T47D (cell line): ENCODE data around the gene CCR7.

Experiments used
- DNase-seq, 2 experiments: peaks; one replicate each; pipeline versions ENCODE4 v3.0.0 to v3.0.0-alpha.2; 2011 to 2012; ENCODE audit warnings: low read depth in 1 of 2, low spot score in 1 of 2
- JUND ChIP-seq: IDR thresholded peaks from 2 replicates; pipeline ENCODE4 v1.6.1; 2012; ENCODE audit warnings: low read depth
- in situ Hi-C: cut with HindIII; loops from 2 replicates; pipeline ENCODE4 v1.10.0; 2016; ENCODE audit warnings: low sequenced_read_pairs, low pct_unique_long_range_greater_than_20kb

CCR7 gene

DNA sequence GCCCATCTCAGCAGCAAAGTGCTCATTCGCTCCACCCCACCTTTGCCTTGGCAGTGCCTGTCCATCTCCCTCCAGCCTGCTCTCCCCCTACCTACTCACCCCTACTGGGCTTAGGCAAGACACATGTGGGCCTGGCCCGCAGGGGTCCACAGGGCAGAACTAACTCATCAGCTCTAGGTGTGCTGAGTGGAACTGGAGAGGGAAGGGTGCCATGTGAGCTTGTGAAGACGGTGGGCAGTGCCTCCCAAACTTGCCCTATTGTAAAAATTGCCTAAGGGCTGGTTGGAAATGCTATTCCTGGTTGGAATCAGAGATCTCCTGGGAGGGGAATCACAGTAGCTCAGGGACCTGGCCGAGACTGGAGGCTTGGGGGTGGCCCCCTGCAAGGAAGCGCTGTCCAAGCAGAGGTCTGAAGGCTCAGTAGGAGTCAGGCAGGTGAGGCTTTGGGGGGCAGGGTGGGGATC lies 34.7 kb downstream of the CCR7 start:
- TF ChIP-seq JUND, result no peak
- in situ Hi-C loops, result no loop called here
- DNase-seq, result no peak

DNA sequence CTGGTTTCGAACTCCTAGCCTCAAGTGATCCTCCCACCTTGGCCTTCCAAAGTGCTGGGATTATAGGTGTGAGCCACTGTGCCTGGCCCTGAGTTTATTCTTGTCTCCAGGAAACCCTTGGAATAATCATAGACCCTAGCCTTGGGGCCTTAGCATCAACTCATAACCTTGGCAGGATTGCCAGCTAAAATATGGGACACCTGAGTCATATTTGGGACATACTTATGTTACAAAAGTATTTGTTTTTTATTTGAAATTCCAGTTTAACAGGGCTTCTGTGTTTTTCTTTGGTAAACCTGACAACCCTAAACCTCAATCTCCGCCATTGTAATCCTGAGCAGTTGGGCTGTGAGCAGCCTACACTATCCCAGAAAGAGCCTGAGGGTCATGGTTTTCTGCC lies 35.3 kb downstream of the CCR7 start:
- DNase-seq, result no peak
- no peak for TF ChIP-seq JUND
- in situ Hi-C loops, result no loop called here

GRCh38 chr17:40528692-40529417 lies 36.4 kb downstream of the CCR7 start:
- in situ Hi-C loops, result no loop called here
- no peak for DNase-seq
- TF ChIP-seq JUND, result no peak

DNA sequence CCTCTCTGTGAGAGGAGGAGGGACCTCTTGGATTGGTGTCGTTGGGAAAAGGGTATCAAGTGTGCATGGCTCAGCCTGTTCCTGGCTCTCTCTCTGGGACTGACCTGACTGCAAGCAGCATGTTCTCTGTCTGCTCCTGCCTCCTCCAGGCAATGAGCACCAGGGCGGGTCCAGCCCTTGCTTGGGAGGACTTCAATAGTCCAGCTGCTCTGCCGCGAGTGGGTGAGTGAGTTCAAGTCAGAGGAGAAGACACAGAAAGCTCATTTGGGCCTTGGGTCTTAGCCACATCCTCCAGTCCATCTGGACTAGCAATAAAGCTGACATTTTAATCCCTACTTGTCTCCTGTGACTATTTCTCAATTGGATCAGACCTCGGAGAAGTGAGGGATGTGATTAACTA lies 38.6 kb downstream of the CCR7 start:
- in situ Hi-C loops, result no loop called here
- no peak for TF ChIP-seq JUND
- DNase-seq, result no peak

GRCh38 chr17:40525294-40525693 lies 40.0 kb downstream of the CCR7 start:
- DNase-seq, result no peak
- no peak for TF ChIP-seq JUND
- in situ Hi-C loops, result no loop called here

GRCh38 chr17:40524243-40524965 lies 40.9 kb downstream of the CCR7 start:
- TF ChIP-seq JUND, result no peak
- in situ Hi-C loops, result no loop called here
- no peak for DNase-seq

GRCh38 chr17:40522961-40523310 lies 42.3 kb downstream of the CCR7 start:
- no peak for DNase-seq
- in situ Hi-C loops, result no loop called here

GRCh38 chr17:40522250-40522960 lies 42.9 kb downstream of the CCR7 start:
- DNase-seq, result no peak
- in situ Hi-C loops, result no loop called here
- TF ChIP-seq JUND, result no peak

More at GRCh38 chr17:40522961-40523310, 42.3 kb downstream of the CCR7 start:
- no peak for TF ChIP-seq JUND

DNA sequence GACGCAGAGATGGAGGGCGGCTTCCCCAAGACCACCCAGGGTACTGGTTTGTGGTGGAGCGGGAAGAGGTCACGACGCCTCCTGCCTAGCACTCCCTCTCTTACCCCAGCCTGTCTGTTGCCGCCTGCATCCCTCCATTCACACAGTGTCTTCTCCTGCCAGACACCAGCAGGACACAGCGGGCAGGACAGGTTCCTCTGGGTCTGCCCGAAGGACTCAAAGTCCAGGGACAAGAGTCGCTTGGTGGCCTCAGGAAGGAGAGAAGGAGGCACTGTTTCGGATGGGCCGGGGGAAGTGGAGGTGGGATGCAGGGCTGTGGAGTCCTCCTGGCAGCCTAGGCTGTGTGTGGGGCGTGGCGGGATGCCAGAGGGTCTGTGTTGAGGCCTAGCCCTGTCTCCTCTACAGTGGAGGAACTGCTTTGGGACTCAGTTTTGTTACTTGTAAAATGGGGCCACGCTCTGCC lies 44.2 kb downstream of the CCR7 start:
- in situ Hi-C loops, result no loop called here

GRCh38 chr17:40519089-40519775 lies 46.0 kb downstream of the CCR7 start:
- no peak for TF ChIP-seq JUND
- no peak for DNase-seq
- in situ Hi-C loops, result no loop called here

More for the DNA sequence above, 44.2 kb downstream of the CCR7 start:
- no peak for TF ChIP-seq JUND
- no peak for DNase-seq

- no peak for TF ChIP-seq JUND
- in situ Hi-C loops, result no loop called here
- DNase-seq, result no peak
Measured at GRCh38 chr17:40518401-40519088, 46.7 kb downstream of the CCR7 start.

- no peak for DNase-seq
- no peak for TF ChIP-seq JUND
- in situ Hi-C loops, result no loop called here
Measured at GRCh38 chr17:40517981-40518380, 47.3 kb downstream of the CCR7 start.
